AG04449 (cell line): ENCODE measurements around the gene XRN1.
"Not testable (repeated sequence)": the region's sequence is repeated elsewhere in the genome, so short reads cannot be mapped to it uniquely, and the experiment has no call there.

Experiments
- CTCF ChIA-PET: fragments of 350-600 bp; formaldehyde crosslinking; extraction: SDS; loops from one replicate; lab custom pipeline; 2021; ENCODE audit warnings: antibody characterized with exemption; lab: Yijun Ruan, JAX
- POLR2A ChIA-PET: fragments of 400-600, 350-600 bp; formaldehyde crosslinking; extraction: SDS; loops from one replicate; lab custom pipeline; 2020; ENCODE audit warnings: antibody characterized with exemption, inconsistent platforms; lab: Yijun Ruan, JAX
- DNase-seq: peaks from one replicate; pipeline ENCODE4 v3.0.0-alpha.2; 2010; ENCODE audit warnings: low read depth, low spot score
- H3K4me3 ChIP-seq: 2 replicates; pipeline ENCODE4 v1.5.1; 2011; ENCODE audit warnings: low read depth, mild to moderate bottlenecking, control low read depth, low read length
- CTCF ChIP-seq: IDR thresholded peaks from one replicate; pipeline ENCODE4 v1.5.1; 2011; ENCODE audit warnings: mild to moderate bottlenecking, moderate library complexity, low read length, control low read depth, inconsistent platforms; ENCODE audit not compliant: insufficient read depth; ENCODE audit errors: missing control alignments

XRN1 gene

DNA sequence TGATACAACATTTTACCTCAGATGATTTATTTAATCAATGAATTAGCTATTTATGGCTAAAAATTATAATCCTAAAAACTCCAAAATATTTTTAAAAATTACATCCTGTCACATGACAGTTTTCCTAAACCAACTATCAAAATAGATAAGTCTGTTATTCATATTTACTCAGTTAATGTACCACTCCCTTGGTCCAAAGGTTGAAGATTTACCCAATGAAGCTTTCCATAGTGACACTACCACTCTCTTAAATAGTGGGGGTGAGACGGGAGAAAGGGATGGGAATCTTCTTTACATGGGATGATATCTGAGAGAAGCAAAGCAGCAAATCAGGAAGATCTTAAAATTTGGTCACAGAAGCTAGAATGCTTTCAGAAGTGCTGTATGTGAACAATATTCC, 30.5 kb downstream of the XRN1 start:
- no peak for DNase-seq
- POLR2A ChIA-PET: no interaction called here
- CTCF ChIA-PET: no interaction called here
- no peak for TF ChIP-seq CTCF
- H3K4me3 ChIP-seq: no peak overlapping the region

- H3K4me3 ChIP-seq, DNase-seq, POLR2A ChIA-PET, CTCF ChIA-PET: not testable (repeated sequence)
Measured at GRCh38 chr3:142400537-142400936, 47.3 kb downstream of the XRN1 start.

- ChIA-PET POLR2A (no interaction called here), CTCF (interaction anchor here (2.2 kb wide), 1 partner anchor 10 kb away, joined by 4 read pairs; no protein-coding TSS in a partner anchor)
- DNase-seq: no peak
- TF ChIP-seq CTCF: no peak
- no peak overlapping the region for H3K4me3 ChIP-seq
Measured at GRCh38 chr3:142394921-142395622, 52.8 kb downstream of the XRN1 start.

DNA sequence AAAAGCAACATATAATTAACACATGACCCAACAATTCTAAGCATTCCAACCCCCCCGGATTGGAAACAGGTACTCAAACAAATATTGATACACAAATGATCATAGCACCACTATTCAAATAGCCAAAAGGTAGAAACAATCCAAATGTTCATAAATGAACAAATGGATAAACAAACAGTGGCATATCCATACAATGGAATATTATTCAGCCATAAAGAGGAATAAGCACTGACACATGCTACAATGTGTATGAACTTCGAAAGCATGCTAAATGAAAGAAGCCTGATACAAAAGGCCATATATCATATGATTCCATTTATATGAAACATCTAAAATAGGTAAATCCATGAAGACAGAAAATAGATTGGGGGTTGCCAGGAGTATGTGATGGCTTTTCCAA, 62.8 kb downstream of the XRN1 start:
- DNase-seq: no peak
- CTCF ChIA-PET: no interaction called here

DNA sequence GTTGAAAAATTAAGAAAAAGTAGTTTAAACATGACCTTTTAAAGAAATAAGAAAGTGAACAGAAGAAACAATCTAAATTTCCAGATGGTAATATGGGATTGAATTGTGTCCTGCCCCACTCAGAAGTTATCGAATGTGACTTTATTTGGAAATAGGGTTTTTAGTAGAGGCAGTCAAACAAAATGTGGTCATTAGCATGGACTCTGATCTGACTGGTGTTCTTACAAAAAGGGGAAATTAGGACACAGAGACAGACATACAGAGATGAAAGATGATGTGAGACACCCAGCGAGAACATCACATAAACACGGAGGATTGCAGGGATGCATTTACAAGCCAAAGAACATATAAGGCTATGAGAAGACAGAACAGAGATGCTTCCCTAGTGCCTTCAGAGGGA, 73.2 kb downstream of the XRN1 start:
- ChIA-PET CTCF (interaction anchor here (1.6 kb wide), 1 partner anchor 95 kb away, joined by 4 read pairs; no protein-coding TSS in a partner anchor), POLR2A (no interaction called here)
- TF ChIP-seq CTCF: no peak
- no peak overlapping the region for H3K4me3 ChIP-seq
- no peak for DNase-seq

More for the DNA sequence above, 62.8 kb downstream of the XRN1 start:
- TF ChIP-seq CTCF: no peak
- POLR2A ChIA-PET: no interaction called here
- no peak overlapping the region for H3K4me3 ChIP-seq

- POLR2A ChIA-PET, DNase-seq, H3K4me3 ChIP-seq, CTCF ChIA-PET: not testable (repeated sequence)
Measured at GRCh38 chr3:142369576-142369975, 78.3 kb downstream of the XRN1 start.

- CTCF ChIA-PET: interaction anchor here (1.2 to 1.6 kb wide), 2 partner anchors 9 to 11 kb away, joined by 3 read pairs; no protein-coding TSS in a partner anchor
- no peak for TF ChIP-seq CTCF
- H3K4me3 ChIP-seq: no peak overlapping the region
- no peak for DNase-seq
- POLR2A ChIA-PET: no interaction called here
Measured at GRCh38 chr3:142366434-142366833, 81.4 kb downstream of the XRN1 start.
